NCI-H526 treated with DMSO at 0.1 percent for 48 hours (cell line): Measurements from ENCODE around the gene P2RX6.
A peak's percentile ranks its signal among the peaks of the same experiment; 100 is the strongest.
"Not testable (repeated sequence)": the region's sequence is repeated elsewhere in the genome, so short reads cannot be mapped to it uniquely, and the experiment has no call there.

Experiments used
- DNase-seq: peaks from one replicate; lab custom pipeline; 2025; lab: John Stamatoyannopoulos, UW

Gene P2RX6

GRCh38 chr22:20994128-20994901 lies 20.6 kb upstream of the P2RX6 start:
- DNase-seq: no peak

DNA sequence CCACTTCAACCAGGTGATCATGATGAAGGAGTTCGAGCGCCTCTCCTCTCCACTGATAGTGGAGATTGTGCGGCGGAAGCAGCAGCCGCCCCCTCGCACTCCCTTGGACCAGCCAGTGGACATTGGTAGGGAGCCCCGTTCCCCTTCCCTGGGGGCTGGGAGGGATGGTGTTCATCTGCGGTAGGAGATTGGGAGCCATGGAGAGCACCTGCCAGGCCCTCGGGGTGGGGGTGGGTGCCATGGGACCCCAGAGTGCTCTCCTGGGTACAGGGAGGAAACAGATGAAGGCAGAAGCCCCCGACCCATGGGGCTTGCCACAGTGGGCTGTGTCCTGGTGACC lies 20.1 kb upstream of the P2RX6 start:
- no peak for DNase-seq

- no peak for DNase-seq
Observed at GRCh38 chr22:20995329-20996030, 19.5 kb upstream of the P2RX6 start.

DNA sequence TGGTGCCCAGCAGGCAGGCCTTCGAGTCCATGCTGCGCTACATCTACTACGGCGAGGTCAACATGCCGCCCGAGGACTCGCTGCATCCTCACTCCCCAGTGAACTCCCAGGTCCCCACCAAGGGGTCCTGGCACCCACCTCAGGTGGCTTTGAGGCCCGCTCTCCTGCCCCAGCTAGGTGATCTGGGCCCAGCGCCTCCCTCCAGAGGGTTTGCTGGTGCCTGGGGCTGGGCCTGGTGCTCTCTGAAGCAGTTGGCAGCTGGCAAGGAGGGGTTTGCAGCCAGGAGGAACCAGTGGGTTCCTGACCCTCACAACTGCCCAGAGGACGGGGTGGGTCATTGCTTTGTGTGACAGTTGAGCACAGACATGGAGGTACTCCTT lies 18.9 kb upstream of the P2RX6 start:
- no peak for DNase-seq

DNA sequence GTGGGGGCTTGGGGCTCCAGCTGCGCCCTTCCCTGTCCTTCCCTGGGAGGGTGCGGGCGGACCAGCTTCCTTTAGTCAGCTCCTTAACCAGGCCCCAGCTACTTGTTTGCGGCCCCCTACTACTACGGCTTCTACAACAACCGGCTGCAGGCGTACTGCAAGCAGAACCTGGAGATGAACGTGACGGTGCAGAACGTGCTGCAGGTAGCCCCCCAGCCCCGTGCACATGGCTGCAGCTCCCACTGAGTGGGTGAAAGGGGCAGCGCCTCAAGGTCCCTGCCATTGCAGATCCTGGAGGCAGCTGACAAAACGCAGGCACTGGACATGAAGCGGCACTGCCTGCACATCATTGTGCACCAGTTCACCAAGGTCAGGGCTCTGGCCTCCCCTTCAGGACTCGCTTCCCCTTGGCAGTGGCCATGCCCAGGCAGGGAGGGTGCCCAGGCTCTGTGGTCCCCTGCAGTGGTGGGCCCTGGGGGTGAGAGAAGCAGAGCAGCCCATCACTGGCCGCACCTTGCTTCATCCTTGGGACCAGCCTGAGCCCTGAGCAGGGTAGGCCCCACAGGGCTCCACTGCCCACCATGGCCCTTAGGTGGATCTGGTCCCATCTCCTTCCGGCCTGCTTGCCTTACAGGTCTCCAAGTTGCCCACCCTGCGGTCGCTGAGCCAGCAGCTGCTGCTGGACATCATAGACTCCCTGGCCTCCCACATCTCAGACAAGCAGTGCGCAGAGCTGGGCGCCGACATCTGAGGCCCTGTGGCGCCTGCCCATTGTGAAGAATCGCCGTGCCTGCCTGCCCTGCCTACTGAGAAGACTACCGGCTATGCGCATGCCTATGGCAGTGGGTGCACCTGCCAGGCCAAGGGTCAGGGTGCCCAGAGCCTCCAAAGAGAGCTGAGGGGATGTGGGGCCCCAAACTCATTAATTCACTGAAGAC lies 18.1 kb upstream of the P2RX6 start:
- no peak for DNase-seq

DNA sequence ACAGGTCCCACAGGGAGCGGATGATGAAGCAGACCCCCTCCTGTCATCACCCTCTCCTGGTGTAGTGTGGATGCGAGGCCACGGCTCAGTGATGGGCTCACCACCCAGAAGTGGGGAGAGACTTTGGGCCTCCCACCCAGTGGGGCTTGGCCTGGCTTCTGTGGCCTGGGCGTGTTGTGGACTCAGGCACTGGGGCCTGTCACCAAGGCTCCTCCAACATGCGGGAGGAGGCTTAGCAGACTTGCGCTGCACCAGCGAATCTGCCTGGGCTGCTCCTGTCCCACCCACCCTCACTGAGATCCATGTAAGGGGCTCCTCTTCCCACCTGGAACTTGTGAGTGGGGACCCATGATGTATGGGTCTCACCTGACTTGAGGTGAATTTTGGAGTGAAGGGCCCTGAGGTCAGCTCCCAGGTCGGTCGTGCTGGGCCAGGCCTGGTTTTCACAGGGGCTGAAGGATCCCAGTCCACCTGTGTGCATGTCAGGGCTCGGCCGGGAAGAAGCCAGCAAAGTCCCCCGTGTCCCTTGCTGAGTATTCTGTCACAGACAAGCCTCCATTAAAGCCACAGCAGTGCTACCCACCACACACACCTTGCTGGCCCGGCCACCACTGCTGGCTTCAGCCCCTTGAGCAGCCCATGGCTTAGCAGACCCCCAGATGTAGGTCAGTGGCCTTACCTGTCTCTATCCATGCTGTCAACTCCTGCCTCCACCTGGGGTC lies 17.3 kb upstream of the P2RX6 start:
- DNase-seq: no peak

DNA sequence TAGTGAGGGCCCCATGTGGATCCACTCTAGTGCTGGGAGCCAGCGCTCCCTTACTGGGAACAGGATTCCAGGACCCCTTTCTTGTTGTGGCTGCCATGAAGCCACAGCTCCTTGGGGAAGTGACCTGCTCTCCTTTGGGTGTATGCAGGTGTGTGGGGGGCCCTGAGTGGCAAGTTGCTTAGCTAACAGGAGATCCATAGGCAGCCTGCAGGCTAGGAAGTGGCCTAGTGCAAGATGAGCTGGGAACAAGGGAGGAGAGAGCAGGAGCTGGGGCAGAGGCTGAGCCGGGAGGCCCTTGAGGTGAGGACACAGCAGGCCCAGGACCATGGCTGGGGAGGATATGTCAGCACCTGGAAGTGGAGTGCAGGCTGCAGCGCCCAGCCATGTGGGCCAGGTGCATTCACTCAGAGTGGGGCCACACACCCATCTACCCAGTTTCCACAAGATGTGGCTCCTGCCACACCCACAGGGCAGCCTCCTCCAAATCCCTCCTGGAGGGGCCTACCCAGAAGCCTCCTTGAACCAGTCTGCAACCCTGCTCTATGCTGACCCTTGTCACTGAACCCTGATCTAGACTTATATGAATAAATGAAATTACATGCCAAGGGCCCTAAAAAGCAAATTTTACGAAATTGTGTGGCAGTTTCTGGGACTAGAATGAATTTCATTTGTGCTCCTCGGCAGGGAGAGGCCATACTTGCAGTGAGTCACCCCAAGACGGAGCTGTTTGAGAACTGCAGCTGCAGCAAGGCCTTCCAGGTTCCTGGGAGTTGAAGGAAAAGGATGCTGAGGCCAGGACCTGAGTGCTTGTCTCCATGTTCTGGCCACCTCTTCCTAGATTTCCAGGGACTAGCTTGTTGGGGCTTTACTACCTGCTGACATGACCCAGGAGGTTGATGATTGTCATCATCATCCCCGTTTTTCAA lies 16.3 kb upstream of the P2RX6 start:
- no peak for DNase-seq

- no peak for DNase-seq
Observed at GRCh38 chr22:20999350-21000206, 15.4 kb upstream of the P2RX6 start.

- no peak for DNase-seq
Observed at GRCh38 chr22:21000207-21000986, 14.6 kb upstream of the P2RX6 start.

DNA sequence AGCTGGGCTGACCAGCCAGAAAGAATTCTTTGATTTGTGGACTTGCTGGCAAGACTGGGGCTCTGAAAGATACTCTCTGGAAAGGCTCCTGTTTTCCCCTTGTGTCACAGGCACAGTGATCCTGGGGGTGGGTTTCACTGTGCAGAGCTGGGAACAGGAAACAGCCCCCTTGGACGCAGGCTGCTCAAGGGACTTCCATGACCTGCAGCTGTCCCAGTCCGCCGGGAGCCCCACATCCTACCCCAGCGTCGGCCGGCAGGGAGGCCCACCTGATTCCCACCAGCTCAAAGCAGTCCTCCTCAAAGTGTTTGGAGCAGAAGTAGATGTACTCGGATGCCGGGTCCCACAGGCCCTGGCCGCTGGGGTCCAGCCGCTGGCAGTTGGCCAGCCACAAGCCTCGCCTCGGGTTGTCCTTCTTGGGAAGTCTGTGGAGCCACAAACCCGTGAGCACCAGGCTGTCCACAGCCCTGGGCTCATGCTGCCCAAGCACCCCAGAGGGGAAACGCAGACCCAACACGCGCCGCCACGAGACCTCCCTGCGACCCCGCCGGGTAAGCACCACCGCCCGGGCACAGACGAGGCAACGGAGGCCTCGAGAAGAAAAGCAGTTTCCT lies 13.9 kb upstream of the P2RX6 start:
- no peak for DNase-seq

- peak; percentile 82 for DNase-seq
Observed at GRCh38 chr22:21001601-21002325, 13.2 kb upstream of the P2RX6 start, which contains the start of gene THAP7. TSS of gene THAP7 (minus strand) at chr22:21002118. CDS start at chr22:21001911, 207 bp downstream.

DNA sequence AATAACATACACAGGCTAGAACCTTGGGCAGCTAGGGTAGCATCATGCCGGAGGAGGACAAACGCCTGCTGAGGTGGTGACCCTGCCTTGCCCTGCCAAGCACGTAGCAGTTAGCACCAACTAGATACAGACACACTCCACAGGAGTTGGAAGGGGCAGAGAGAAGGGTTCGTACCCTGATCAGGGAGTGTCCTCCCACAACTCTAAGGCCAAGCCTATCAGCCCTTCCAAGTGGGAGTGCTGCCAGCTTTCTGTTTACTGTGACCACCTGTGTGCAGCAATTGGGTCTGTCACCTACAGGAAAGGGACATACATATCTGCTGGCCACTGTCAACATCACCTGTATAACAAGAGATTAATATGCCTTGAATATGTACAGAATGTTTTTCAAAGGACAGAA lies 11.2 kb upstream of the P2RX6 start:
- no peak for DNase-seq

DNA sequence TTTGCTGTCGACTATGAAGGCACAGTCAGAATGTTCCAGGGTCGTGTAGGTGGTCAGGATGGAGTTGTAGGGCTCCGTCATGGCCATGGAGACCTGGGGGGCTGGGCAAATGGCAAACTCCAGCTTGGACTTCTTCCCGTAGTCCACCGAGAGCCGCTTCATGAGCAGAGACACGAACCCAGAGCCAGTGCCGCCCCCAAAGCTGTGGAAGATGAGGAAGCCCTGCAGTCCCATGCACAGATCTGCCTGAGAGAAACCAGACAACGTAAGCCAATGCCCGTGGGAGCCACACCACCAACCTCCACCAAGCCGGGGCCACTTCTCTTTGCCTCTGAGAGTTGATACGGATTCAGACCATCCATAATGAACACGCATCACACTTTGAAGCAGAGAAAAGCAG lies 5.8 kb upstream of the P2RX6 start:
- not testable (repeated sequence) for DNase-seq

DNA sequence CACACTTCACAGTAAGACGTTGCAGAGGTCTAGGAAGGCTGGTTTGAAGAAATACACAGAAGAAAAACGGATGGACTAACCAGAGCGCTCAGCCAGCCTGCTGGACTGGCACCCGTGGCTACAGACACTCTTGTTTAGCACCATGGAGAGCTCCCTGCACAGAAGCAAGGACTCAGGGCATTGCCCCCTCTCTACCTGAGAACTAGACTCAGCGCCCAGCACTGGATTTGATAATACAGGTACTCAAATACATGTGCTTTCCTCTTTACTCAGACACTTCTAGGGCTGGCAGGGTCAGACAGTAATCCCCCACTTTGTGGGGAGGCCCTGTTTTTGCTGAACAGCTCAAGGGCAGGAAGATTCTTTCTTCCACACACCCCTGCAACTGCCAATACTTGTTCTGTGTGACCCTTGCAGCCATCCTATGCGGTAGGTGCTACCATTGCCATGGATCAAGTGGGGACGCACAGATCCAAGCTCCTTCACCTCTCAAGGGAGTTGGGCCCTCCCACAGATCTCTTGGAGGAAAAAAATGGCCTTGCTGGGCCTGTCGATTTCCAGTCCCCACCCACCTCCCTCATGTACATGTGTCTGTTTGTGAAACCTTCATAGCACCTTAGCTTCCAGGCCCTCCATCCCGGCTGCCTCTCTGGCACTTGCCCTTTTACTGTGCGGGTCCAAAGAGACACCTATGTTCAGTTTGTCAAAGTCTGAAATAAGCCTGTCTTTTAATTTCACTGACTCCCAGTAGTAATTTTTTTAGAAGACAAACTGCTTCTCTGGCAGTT lies 5.1 kb upstream of the P2RX6 start:
- DNase-seq: no peak

- no peak for DNase-seq
Observed at GRCh38 chr22:21010426-21011113, 4.4 kb upstream of the P2RX6 start.
